Activated CD4-positive, alpha-beta T cell treated with anti-CD3 and anti-CD28 coated beads for 36 hours (primary cell): Measurements from ENCODE around the gene SDC4. TPM values are rescaled to one million over a fixed set of nuclear protein-coding genes. Genes with fewer than 3 reads are reported as not detected.
"Not testable (repeated sequence)": the region's sequence is repeated elsewhere in the genome, so short reads cannot be mapped to it uniquely, and the experiment has no call there.

ENCODE experiments used
- ATAC-seq: fragments of 200-7000 bp; cut with Tn5 transposase; one replicate; pipeline ENCODE4 v1.10.0; 2021; ENCODE audit warnings: mild to moderate bottlenecking, moderate library complexity
- CTCF ChIA-PET: fragments of 350-600 bp; sonication (Branson Sonifier 250); formaldehyde crosslinking; loops from one replicate; lab custom pipeline; 2021; ENCODE audit warnings: antibody characterized with exemption; lab: Charles Lee
- POLR2A ChIA-PET: fragments of 350-600 bp; sonication (Branson Sonifier 250); formaldehyde crosslinking; loops from one replicate; lab custom pipeline; 2021; ENCODE audit warnings: antibody characterized with exemption, inconsistent platforms; lab: Charles Lee
- DNase-seq: peaks from one replicate; pipeline ENCODE4 v3.0.0-alpha.2; 2020
- H3K27ac Mint-ChIP-seq: one replicate; pipeline ENCODE4 v1.8.0; 2021; ENCODE audit warnings: mixed read lengths
- H3K27me3 Mint-ChIP-seq: one replicate; pipeline ENCODE4 v1.8.0; 2021; ENCODE audit warnings: mixed read lengths
- H3K36me3 Mint-ChIP-seq: one replicate; pipeline ENCODE4 v1.8.0; 2021; ENCODE audit warnings: low read depth, mixed read lengths
- H3K4me1 Mint-ChIP-seq: one replicate; pipeline ENCODE4 v1.8.0; 2021; ENCODE audit warnings: mixed read lengths
- H3K4me3 Mint-ChIP-seq: one replicate; pipeline ENCODE4 v1.8.0; 2021; ENCODE audit warnings: mild to moderate bottlenecking, moderate library complexity, mixed read lengths
- H3K9me3 Mint-ChIP-seq: one replicate; pipeline ENCODE4 v1.8.0; 2021; ENCODE audit warnings: low read depth, mixed read lengths
- intact Hi-C, 2 experiments: fragments of 100-400 bp; cut with DNase I in 1 of 2; cut with micrococcal nuclease in 1 of 2; formaldehyde crosslinking; loops; one replicate each; pipeline versions ENCODE4 v1.14.2 to v1.15.1; 2022 to 2024; cut with DNase I, micrococcal nuclease
- total RNA-seq, 2 experiments: library from RNA; stranded (reverse); gene quantifications; one replicate each; pipeline ENCODE4 v1.2.3, GENCODE V29; 2021

SDC4 gene
- total RNA-seq, 2 experiments from 2014 or later, result 24.0 to 31.0 TPM

- Mint-ChIP-seq H3K36me3 (no peaks in the 10 kb centered on the region), H3K4me1 (peaks cover 54% of the 10 kb centered on the region), H3K4me3 (peak overlapping the region; percentile 33), H3K27ac (peak overlapping the region; percentile 92), H3K27me3 (no peaks in the 10 kb centered on the region), H3K9me3 (no peaks in the 10 kb centered on the region)
- intact Hi-C loops, result loop anchor here (1.0 to 10.0 kb wide), 3 partner anchors 9 to 530 kb away; partner anchors contain the start of genes SPATA25 (in 1 of the 2), SYS1 (in 1 of the 2) and ZSWIM1 (in 1 of the 2)
- ChIA-PET POLR2A (interaction anchor here (0.6 to 0.9 kb wide), 2 partner anchors 19 to 61 kb away, joined by 3 read pairs; partner anchors contain the start of gene PIGT), CTCF (interaction anchor here (0.6 to 1.8 kb wide), 12 partner anchors 8 to 259 kb away, joined by 3 to 7 read pairs (median 4); partner anchors contain the start of gene SYS1)
- peak; percentile 45 for DNase-seq
- peak; percentile 26 for ATAC-seq
Measured at GRCh38 chr20:45354423-45355208, 6.4 kb upstream of the SDC4 start.

- POLR2A ChIA-PET, result no interaction called here
- Mint-ChIP-seq H3K9me3 (no peaks in the 10 kb centered on the region), H3K36me3 (no peaks in the 10 kb centered on the region), H3K27me3 (no peaks in the 10 kb centered on the region), H3K4me1 (peaks cover 54% of the 10 kb centered on the region), H3K4me3 (no peak overlapping the region), H3K27ac (peak overlapping the region; percentile 92)
- intact Hi-C loops, result loop anchor here in 1 of 2 experiments (2.0 to 10.0 kb wide), 2 partner anchors 399 to 531 kb away; partner anchors contain the start of genes SPATA25 and ZSWIM1
- ATAC-seq, result no peak
- no peak for DNase-seq
- CTCF ChIA-PET, result interaction anchor here (0.6 to 2.0 kb wide), 4 partner anchors 9 to 60 kb away, joined by 3 to 7 read pairs (median 4); partner anchors contain the start of gene SYS1
Measured at GRCh38 chr20:45353746-45354145, 5.5 kb upstream of the SDC4 start.

GRCh38 chr20:45352729-45353128 lies 4.5 kb upstream of the SDC4 start:
- no peaks in the 10 kb centered on the region for H3K9me3 Mint-ChIP-seq
- peaks cover 49% of the 10 kb centered on the region for H3K4me1 Mint-ChIP-seq
- ChIA-PET CTCF (interaction anchor here (0.7 to 2.0 kb wide), 11 partner anchors 8 to 418 kb away, joined by 3 to 7 read pairs (median 4); partner anchors contain the start of gene SYS1), POLR2A (interaction anchor here (0.6 kb wide), 1 partner anchor 15 kb away, joined by 5 read pairs; no protein-coding TSS in a partner anchor)
- H3K27ac Mint-ChIP-seq, result no peak overlapping the region
- DNase-seq (no peak), ATAC-seq (no peak)
- no peak overlapping the region for H3K4me3 Mint-ChIP-seq
- intact Hi-C loops, result loop anchor here in 1 of 2 experiments (10.0 kb wide), 1 partner anchor 532 kb away; the partner anchor contains the start of genes SPATA25 and ZSWIM1
- H3K36me3 Mint-ChIP-seq, result no peaks in the 10 kb centered on the region
- no peaks in the 10 kb centered on the region for H3K27me3 Mint-ChIP-seq

- H3K27ac Mint-ChIP-seq, H3K4me3 Mint-ChIP-seq, H3K9me3 Mint-ChIP-seq, DNase-seq, H3K27me3 Mint-ChIP-seq, H3K36me3 Mint-ChIP-seq, ATAC-seq, CTCF ChIA-PET, POLR2A ChIA-PET: not testable (repeated sequence)
- H3K4me1 Mint-ChIP-seq, result peaks cover 53% of the 10 kb centered on the region
- intact Hi-C loops, result loop anchor here in 1 of 2 experiments (10.0 kb wide), 1 partner anchor 534 kb away; the partner anchor contains the start of genes SPATA25 and ZSWIM1
Measured at GRCh38 chr20:45350795-45351194, 2.6 kb upstream of the SDC4 start.

GRCh38 chr20:45350217-45350616 lies 2.0 kb upstream of the SDC4 start:
- peaks cover 3% of the 10 kb centered on the region for H3K27me3 Mint-ChIP-seq
- intact Hi-C loops, result loop anchor here in 1 of 2 experiments (10.0 kb wide), 1 partner anchor 535 kb away; the partner anchor contains the start of genes SPATA25 and ZSWIM1
- CTCF ChIA-PET, result no interaction called here
- peaks cover 51% of the 10 kb centered on the region for H3K4me1 Mint-ChIP-seq
- H3K27ac Mint-ChIP-seq, result no peak overlapping the region
- DNase-seq (no peak), ATAC-seq (no peak)
- no peaks in the 10 kb centered on the region for H3K9me3 Mint-ChIP-seq
- no peak overlapping the region for H3K4me3 Mint-ChIP-seq
- H3K36me3 Mint-ChIP-seq, result peaks cover 3% of the 10 kb centered on the region
- POLR2A ChIA-PET, result no interaction called here

- DNase-seq (no peak), ATAC-seq (peak; percentile 33)
- Mint-ChIP-seq H3K9me3 (no peaks in the 10 kb centered on the region), H3K4me3 (peak overlapping the region; percentile 82), H3K36me3 (peaks cover 6% of the 10 kb centered on the region), H3K27ac (peak overlapping the region; percentile 81), H3K4me1 (peaks cover 42% of the 10 kb centered on the region), H3K27me3 (peaks cover 3% of the 10 kb centered on the region)
- ChIA-PET POLR2A (interaction anchor here (0.6 to 1.3 kb wide), 4 partner anchors 9 to 90 kb away, joined by 3 to 6 read pairs (median 5); no protein-coding TSS in a partner anchor), CTCF (interaction anchor here (0.7 to 7.1 kb wide), 5 partner anchors 14 to 120 kb away, joined by 4 to 45 read pairs (median 10); partner anchors contain the start of gene SYS1)
- intact Hi-C loops, result no loop called here
Measured at GRCh38 chr20:45347297-45347935, 808 bp downstream of the SDC4 start.

- Mint-ChIP-seq H3K36me3 (peaks cover 6% of the 10 kb centered on the region), H3K4me1 (peaks cover 42% of the 10 kb centered on the region), H3K27ac (no peak overlapping the region), H3K9me3 (no peaks in the 10 kb centered on the region), H3K27me3 (peaks cover 3% of the 10 kb centered on the region), H3K4me3 (peak overlapping the region; percentile 82)
- ChIA-PET CTCF (interaction anchor here (1.6 to 7.1 kb wide), 3 partner anchors 14 to 90 kb away, joined by 10 to 45 read pairs (median 11); partner anchors contain the start of gene SYS1), POLR2A (interaction anchor here (1.1 to 1.3 kb wide), 3 partner anchors 16 to 90 kb away, joined by 3 to 6 read pairs (median 3); partner anchors contain the start of gene SYS1)
- ATAC-seq, result no peak
- intact Hi-C loops, result loop anchor here in 1 of 2 experiments (1.0 kb wide), 1 partner anchor 490 kb away; no protein-coding TSS in a partner anchor
- no peak for DNase-seq
Measured at GRCh38 chr20:45346851-45347250, 1.4 kb downstream of the SDC4 start.

- ChIA-PET CTCF (interaction anchor here (0.7 to 7.1 kb wide), 4 partner anchors 15 to 91 kb away, joined by 3 to 45 read pairs (median 10); partner anchors contain the start of gene SYS1), POLR2A (interaction anchor here (1.1 to 1.3 kb wide), 2 partner anchors 17 to 91 kb away, joined by 3 to 6 read pairs; partner anchors contain the start of gene SYS1)
- H3K4me3 Mint-ChIP-seq, result peak overlapping the region; percentile 82
- H3K36me3 Mint-ChIP-seq, result peaks cover 6% of the 10 kb centered on the region
- no peak for DNase-seq
- no peaks in the 10 kb centered on the region for H3K9me3 Mint-ChIP-seq
- no peak for ATAC-seq
- peaks cover 3% of the 10 kb centered on the region for H3K27me3 Mint-ChIP-seq
- peaks cover 42% of the 10 kb centered on the region for H3K4me1 Mint-ChIP-seq
- H3K27ac Mint-ChIP-seq, result no peak overlapping the region
- intact Hi-C loops, result loop anchor here in 1 of 2 experiments (1.0 kb wide), 1 partner anchor 491 kb away; no protein-coding TSS in a partner anchor
Measured at GRCh38 chr20:45346291-45346718, 1.9 kb downstream of the SDC4 start.

- ChIA-PET CTCF (interaction anchor here (0.7 to 7.1 kb wide), 3 partner anchors 16 to 52 kb away, joined by 3 to 45 read pairs (median 5); partner anchors contain the start of gene SYS1), POLR2A (interaction anchor here (0.5 to 1.1 kb wide), 2 partner anchors 18 to 78 kb away, joined by 3 to 4 read pairs; partner anchors contain the start of gene SYS1)
- Mint-ChIP-seq H3K4me3 (no peak overlapping the region), H3K9me3 (no peaks in the 10 kb centered on the region), H3K27ac (no peak overlapping the region), H3K4me1 (peaks cover 42% of the 10 kb centered on the region), H3K27me3 (peaks cover 3% of the 10 kb centered on the region), H3K36me3 (peaks cover 6% of the 10 kb centered on the region)
- intact Hi-C loops, result no loop called here
- DNase-seq (no peak), ATAC-seq (no peak)
Measured at GRCh38 chr20:45345104-45345936, 2.9 kb downstream of the SDC4 start.
